Mucosa of stomach (tissue), 1 donor: Measurements from ENCODE around the gene OR10V1.

Source experiments
- H3K27me3 ChIP-seq: one replicate; pipeline ENCODE4 v1.7.0; 2013; ENCODE audit warnings: mild to moderate bottlenecking, low read length; ENCODE audit not compliant: control insufficient read depth, insufficient read depth
- H3K36me3 ChIP-seq: one replicate; pipeline ENCODE4 v1.7.0; 2013; ENCODE audit warnings: low read length; ENCODE audit not compliant: control insufficient read depth, insufficient read depth
- H3K4me1 ChIP-seq: one replicate; pipeline ENCODE4 v1.7.0; 2013; ENCODE audit warnings: mild to moderate bottlenecking, low read length; ENCODE audit not compliant: control insufficient read depth, insufficient read depth
- H3K4me3 ChIP-seq: one replicate; pipeline ENCODE4 v1.7.0; 2013; ENCODE audit warnings: low read length
- H3K9ac ChIP-seq: one replicate; pipeline ENCODE4 v1.7.0; 2013; ENCODE audit warnings: mild to moderate bottlenecking, low read length, moderate library complexity
- H3K9me3 ChIP-seq: one replicate; pipeline ENCODE4 v1.7.0; 2013; ENCODE audit warnings: mild to moderate bottlenecking, low read length, moderate library complexity; ENCODE audit not compliant: control insufficient read depth
- donor health status: Pancreatic carcinoma.

The OR10V1 gene

GRCh38 chr11:59746111-59746510, 32.5 kb upstream of the OR10V1 start:
- Histone ChIP-seq H3K9me3 (no peaks in the 10 kb centered on the region), H3K27me3 (no peaks in the 10 kb centered on the region), H3K36me3 (no peaks in the 10 kb centered on the region), H3K9ac (no peak overlapping the region), H3K4me3 (no peak overlapping the region), H3K4me1 (no peaks in the 10 kb centered on the region)

- no peak overlapping the region for H3K4me3 ChIP-seq
Observed at GRCh38 chr11:59730896-59731565, 17.4 kb upstream of the OR10V1 start.

GRCh38 chr11:59729834-59730233, 16.2 kb upstream of the OR10V1 start:
- no peaks in the 10 kb centered on the region for H3K9me3 ChIP-seq
- no peaks in the 10 kb centered on the region for H3K4me1 ChIP-seq
- H3K36me3 ChIP-seq: no peaks in the 10 kb centered on the region
- no peak overlapping the region for H3K9ac ChIP-seq
- H3K4me3 ChIP-seq: no peak overlapping the region
- H3K27me3 ChIP-seq: no peaks in the 10 kb centered on the region

More at GRCh38 chr11:59730896-59731565, 17.4 kb upstream of the OR10V1 start:
- Histone ChIP-seq H3K4me1 (no peaks in the 10 kb centered on the region), H3K9ac (no peak overlapping the region), H3K36me3 (no peaks in the 10 kb centered on the region), H3K9me3 (no peaks in the 10 kb centered on the region), H3K27me3 (no peaks in the 10 kb centered on the region)

GRCh38 chr11:59728913-59729312, 15.3 kb upstream of the OR10V1 start:
- Histone ChIP-seq H3K4me3 (no peak overlapping the region), H3K9ac (no peak overlapping the region), H3K4me1 (no peaks in the 10 kb centered on the region), H3K9me3 (no peaks in the 10 kb centered on the region), H3K36me3 (no peaks in the 10 kb centered on the region), H3K27me3 (no peaks in the 10 kb centered on the region)

- Histone ChIP-seq H3K27me3 (no peaks in the 10 kb centered on the region), H3K4me3 (no peak overlapping the region), H3K9me3 (no peaks in the 10 kb centered on the region), H3K4me1 (no peaks in the 10 kb centered on the region), H3K9ac (no peak overlapping the region), H3K36me3 (no peaks in the 10 kb centered on the region)
Observed at GRCh38 chr11:59728154-59728553, 14.5 kb upstream of the OR10V1 start.

- Histone ChIP-seq H3K4me3 (no peak overlapping the region), H3K27me3 (no peaks in the 10 kb centered on the region), H3K9ac (no peak overlapping the region), H3K36me3 (no peaks in the 10 kb centered on the region), H3K4me1 (no peaks in the 10 kb centered on the region), H3K9me3 (no peaks in the 10 kb centered on the region)
Observed at GRCh38 chr11:59727426-59727825, 13.8 kb upstream of the OR10V1 start.

- Histone ChIP-seq H3K4me1 (no peaks in the 10 kb centered on the region), H3K36me3 (no peaks in the 10 kb centered on the region), H3K9ac (no peak overlapping the region), H3K9me3 (no peaks in the 10 kb centered on the region), H3K4me3 (no peak overlapping the region), H3K27me3 (no peaks in the 10 kb centered on the region)
Observed at GRCh38 chr11:59724066-59724465, 10.4 kb upstream of the OR10V1 start.

- Histone ChIP-seq H3K4me3 (no peak overlapping the region), H3K36me3 (no peaks in the 10 kb centered on the region), H3K9me3 (no peaks in the 10 kb centered on the region), H3K9ac (no peak overlapping the region), H3K27me3 (no peaks in the 10 kb centered on the region), H3K4me1 (no peaks in the 10 kb centered on the region)
Observed at GRCh38 chr11:59719556-59719955, 5.9 kb upstream of the OR10V1 start.

- H3K36me3 ChIP-seq: no peaks in the 10 kb centered on the region
- no peak overlapping the region for H3K9ac ChIP-seq
- no peak overlapping the region for H3K4me3 ChIP-seq
- no peaks in the 10 kb centered on the region for H3K4me1 ChIP-seq
- H3K9me3 ChIP-seq: no peaks in the 10 kb centered on the region
- H3K27me3 ChIP-seq: no peaks in the 10 kb centered on the region
Observed at GRCh38 chr11:59716051-59716450, 2.4 kb upstream of the OR10V1 start.

GRCh38 chr11:59710136-59710847, 3.4 kb downstream of the OR10V1 start:
- H3K9me3 ChIP-seq: no peaks in the 10 kb centered on the region
- H3K9ac ChIP-seq: no peak overlapping the region
- no peaks in the 10 kb centered on the region for H3K4me1 ChIP-seq
- no peaks in the 10 kb centered on the region for H3K36me3 ChIP-seq
- H3K27me3 ChIP-seq: no peaks in the 10 kb centered on the region
- no peak overlapping the region for H3K4me3 ChIP-seq

- Histone ChIP-seq H3K9me3 (no peaks in the 10 kb centered on the region), H3K36me3 (no peaks in the 10 kb centered on the region), H3K4me1 (no peaks in the 10 kb centered on the region), H3K9ac (no peak overlapping the region), H3K4me3 (no peak overlapping the region), H3K27me3 (no peaks in the 10 kb centered on the region)
Observed at GRCh38 chr11:59708537-59708936, 5.1 kb downstream of the OR10V1 start.

- Histone ChIP-seq H3K36me3 (no peaks in the 10 kb centered on the region), H3K27me3 (no peaks in the 10 kb centered on the region), H3K4me1 (no peaks in the 10 kb centered on the region), H3K9me3 (no peaks in the 10 kb centered on the region), H3K9ac (no peak overlapping the region), H3K4me3 (no peak overlapping the region)
Observed at GRCh38 chr11:59707371-59707770, 6.3 kb downstream of the OR10V1 start.
